SU-DHL-6 (cell line): ENCODE measurements around the gene GET4.

Experiments
- CTCF ChIP-seq: fragments of 200-600 bp; sonication (generic); IDR thresholded peaks from one replicate; pipeline ENCODE4 v1.5.1; 2017; ENCODE audit warnings: antibody characterized with exemption, mild to moderate bottlenecking, low read length, moderate library complexity; ENCODE audit not compliant: insufficient read depth, poor library complexity, severe bottlenecking
- EZH2phosphoT487 ChIP-seq: fragments of 200-600 bp; sonication (generic), shearing (Covaris generic); conservative IDR thresholded peaks from 2 replicates; pipeline ENCODE4 v1.6.1; 2018; ENCODE audit warnings: mild to moderate bottlenecking, antibody characterized with exemption, low read length, moderate library complexity, mixed read lengths

GRCh38 chr7:922334-923107 lies 46.2 kb downstream of the GET4 start:
- TF ChIP-seq CTCF (no peak), EZH2phosphoT487 (no peak)
